ENCODE measurements around the gene G6PC3.

Gene G6PC3

GRCh38 chr17:44088254-44088653 lies 17.7 kb downstream of the G6PC3 start:
- TF ChIP-seq CREB5 (CRISPR knock-in tag; IDR thresholded peaks at IDR 0.05; ENCODE audit: low read depth) (no peak), ZNF8 (CRISPR knock-in tag; IDR thresholded peaks at IDR 0.05) (no peak), GLIS3 (CRISPR knock-in tag; IDR thresholded peaks at IDR 0.05) (no peak), ZC3H10 (CRISPR knock-in tag; IDR thresholded peaks at IDR 0.05) (no peak), TOX (CRISPR knock-in tag; IDR thresholded peaks at IDR 0.05; ENCODE audit: borderline replicate concordance) (no peak), BACH2 (CRISPR knock-in tag; IDR thresholded peaks at IDR 0.05; ENCODE audit: borderline replicate concordance) (no peak), SNAI2 (CRISPR knock-in tag; IDR thresholded peaks at IDR 0.05) (no peak), ARNTL (CRISPR knock-in tag; IDR thresholded peaks at IDR 0.05; ENCODE audit: borderline replicate concordance, low read depth) (no peak), CSRNP3 (CRISPR knock-in tag; IDR thresholded peaks at IDR 0.05) (no peak), TCF4 (CRISPR knock-in tag; IDR thresholded peaks at IDR 0.05; ENCODE audit: borderline replicate concordance) (no peak), ZNF565 (CRISPR knock-in tag; conservative IDR thresholded peaks at IDR 0.05; ENCODE audit: low read depth) (no peak)

DNA sequence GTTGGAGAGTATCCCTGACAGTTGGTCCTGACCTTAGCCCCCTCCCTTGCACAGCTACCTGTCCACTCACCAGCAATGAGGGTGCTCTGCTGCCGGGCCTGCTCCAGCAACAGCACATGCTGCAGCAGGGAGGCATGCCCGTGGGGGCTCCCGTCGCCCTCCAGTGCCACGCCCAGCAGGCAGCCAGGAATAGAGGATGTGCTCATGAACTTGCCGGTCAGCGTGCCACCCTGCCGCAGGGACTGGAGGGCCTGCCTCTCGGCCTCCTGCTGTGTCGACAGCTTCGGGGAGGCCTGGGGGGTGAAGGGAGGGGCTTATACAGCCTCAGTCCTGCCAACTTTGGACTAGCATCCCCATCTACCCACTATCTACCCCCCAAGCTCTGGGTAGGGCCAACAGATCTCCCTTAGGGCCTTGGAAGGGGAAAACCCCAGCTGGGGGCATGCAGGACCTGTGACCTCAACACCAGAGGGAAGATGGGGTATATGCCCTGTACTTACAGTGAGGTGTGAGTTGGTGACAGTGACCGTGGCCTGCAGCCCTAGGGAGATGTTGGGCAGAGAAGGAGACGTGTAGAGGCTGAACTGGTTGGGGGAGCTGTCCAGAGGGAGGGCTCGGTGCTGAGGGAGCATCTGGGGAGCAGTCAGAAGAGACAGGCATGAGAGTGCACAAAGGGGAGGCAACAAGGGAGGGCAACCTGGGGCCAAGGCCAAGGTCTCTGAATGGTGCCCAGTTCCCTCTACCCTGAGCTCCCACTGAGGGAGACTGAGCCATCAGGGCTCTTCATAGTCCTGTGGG lies 20.9 kb downstream of the G6PC3 start:
- ATAC-seq: no peak
- TF ChIP-seq ZNF565 (CRISPR knock-in tag; conservative IDR thresholded peaks at IDR 0.05; ENCODE audit: low read depth): no peak
- no peak for TF ChIP-seq PPARA (CRISPR knock-in tag; IDR thresholded peaks at IDR 0.05; ENCODE audit: borderline replicate concordance)
- no peak for TF ChIP-seq ZNF70 (CRISPR knock-in tag; IDR thresholded peaks at IDR 0.05)
- no peak for TF ChIP-seq OSR1 (CRISPR knock-in tag; IDR thresholded peaks at IDR 0.05)
- TF ChIP-seq ESRRG (CRISPR knock-in tag; IDR thresholded peaks at IDR 0.05): no peak
- no peak for TF ChIP-seq SNAI2 (CRISPR knock-in tag; IDR thresholded peaks at IDR 0.05)
- no peak for TF ChIP-seq CSRNP3 (CRISPR knock-in tag; IDR thresholded peaks at IDR 0.05)
- no peak for TF ChIP-seq GLIS3 (CRISPR knock-in tag; IDR thresholded peaks at IDR 0.05)
- TF ChIP-seq PATZ1 (CRISPR knock-in tag; IDR thresholded peaks at IDR 0.05; ENCODE audit: borderline replicate concordance): no peak
- no peak for TF ChIP-seq RARB (CRISPR knock-in tag; IDR thresholded peaks at IDR 0.05)
- TF ChIP-seq ZFP30 (CRISPR knock-in tag; IDR thresholded peaks at IDR 0.05): no peak
- TF ChIP-seq ARNTL (CRISPR knock-in tag; IDR thresholded peaks at IDR 0.05; ENCODE audit: borderline replicate concordance, low read depth): no peak
- no peak for TF ChIP-seq ISL1 (CRISPR knock-in tag; IDR thresholded peaks at IDR 0.05)
- no peak for TF ChIP-seq ZNF8 (CRISPR knock-in tag; IDR thresholded peaks at IDR 0.05)
- no peak for TF ChIP-seq TOX (CRISPR knock-in tag; IDR thresholded peaks at IDR 0.05; ENCODE audit: borderline replicate concordance)
- no peak for TF ChIP-seq ZC3H10 (CRISPR knock-in tag; IDR thresholded peaks at IDR 0.05)
- no peak for TF ChIP-seq ZFP3 (CRISPR knock-in tag; IDR thresholded peaks at IDR 0.05)

More at GRCh38 chr17:44088254-44088653, 17.7 kb downstream of the G6PC3 start:
- ATAC-seq: no peak

DNA sequence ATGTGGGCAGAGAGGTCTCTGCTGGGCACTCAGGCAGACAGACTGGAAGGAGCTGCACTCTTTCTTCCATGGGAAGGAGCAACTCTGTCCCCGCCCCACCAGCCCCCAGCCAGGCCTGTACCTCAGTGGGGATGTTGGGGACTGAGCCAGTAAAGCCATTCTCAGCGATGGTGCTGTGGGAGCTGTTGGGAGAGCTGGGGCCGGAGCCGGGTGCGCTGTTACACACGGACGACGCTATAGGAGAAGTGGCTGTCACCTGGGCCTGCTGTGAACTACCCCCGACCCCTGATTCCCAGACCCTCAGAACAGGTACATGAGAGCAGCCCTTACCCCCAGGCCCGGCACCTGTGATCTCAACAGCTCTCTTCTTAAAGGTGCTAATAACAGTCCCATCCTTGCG lies 21.5 kb downstream of the G6PC3 start:
- ATAC-seq: no peak
- TF ChIP-seq CREB5 (CRISPR knock-in tag; IDR thresholded peaks at IDR 0.05; ENCODE audit: low read depth) (no peak), GLIS3 (CRISPR knock-in tag; IDR thresholded peaks at IDR 0.05) (no peak)

Measured in SK-N-SH treated with all-trans-retinoic acid at 6 μM for 48 hours (cell line).